GM10266 (cell line): ENCODE measurements around the gene LMOD2.
A peak's percentile ranks its signal among the peaks of the same experiment; 100 is the strongest.

ENCODE experiments used
- DNase-seq: peaks from one replicate; pipeline ENCODE4 v3.0.0; 2012; ENCODE audit errors: extremely low spot score
- TF ChIP-seq, protein P1 (sequence below): IDR thresholded peaks from 2 replicates; pipeline ENCODE4 v1.5.1; 2012; ENCODE audit warnings: mild to moderate bottlenecking, low read depth; ENCODE audit not compliant: control insufficient read depth, insufficient read depth; ENCODE audit errors: missing control alignments

LMOD2 gene

DNA sequence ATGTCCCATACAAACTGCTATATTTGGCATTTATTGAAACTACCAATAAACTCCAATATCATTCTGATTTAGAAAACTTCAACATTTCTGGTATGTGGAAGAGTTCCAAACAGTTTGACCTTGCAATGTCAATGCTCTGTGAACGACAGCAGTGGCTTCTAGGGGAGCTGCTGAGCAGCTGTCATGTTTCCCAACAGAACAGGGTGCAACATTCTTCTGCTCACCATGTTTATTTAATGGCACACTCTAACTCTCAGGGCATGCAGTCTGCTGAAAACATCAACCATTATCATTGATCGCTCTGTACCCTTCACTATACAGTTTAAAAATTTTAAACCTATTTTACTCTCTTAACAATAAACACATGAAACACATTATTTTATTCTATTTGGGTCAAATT lies 25.9 kb downstream of the LMOD2 start:
- TF ChIP-seq, protein P1, sequence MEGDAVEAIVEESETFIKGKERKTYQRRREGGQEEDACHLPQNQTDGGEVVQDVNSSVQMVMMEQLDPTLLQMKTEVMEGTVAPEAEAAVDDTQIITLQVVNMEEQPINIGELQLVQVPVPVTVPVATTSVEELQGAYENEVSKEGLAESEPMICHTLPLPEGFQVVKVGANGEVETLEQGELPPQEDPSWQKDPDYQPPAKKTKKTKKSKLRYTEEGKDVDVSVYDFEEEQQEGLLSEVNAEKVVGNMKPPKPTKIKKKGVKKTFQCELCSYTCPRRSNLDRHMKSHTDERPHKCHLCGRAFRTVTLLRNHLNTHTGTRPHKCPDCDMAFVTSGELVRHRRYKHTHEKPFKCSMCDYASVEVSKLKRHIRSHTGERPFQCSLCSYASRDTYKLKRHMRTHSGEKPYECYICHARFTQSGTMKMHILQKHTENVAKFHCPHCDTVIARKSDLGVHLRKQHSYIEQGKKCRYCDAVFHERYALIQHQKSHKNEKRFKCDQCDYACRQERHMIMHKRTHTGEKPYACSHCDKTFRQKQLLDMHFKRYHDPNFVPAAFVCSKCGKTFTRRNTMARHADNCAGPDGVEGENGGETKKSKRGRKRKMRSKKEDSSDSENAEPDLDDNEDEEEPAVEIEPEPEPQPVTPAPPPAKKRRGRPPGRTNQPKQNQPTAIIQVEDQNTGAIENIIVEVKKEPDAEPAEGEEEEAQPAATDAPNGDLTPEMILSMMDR = no peak
- no peak for DNase-seq

DNA sequence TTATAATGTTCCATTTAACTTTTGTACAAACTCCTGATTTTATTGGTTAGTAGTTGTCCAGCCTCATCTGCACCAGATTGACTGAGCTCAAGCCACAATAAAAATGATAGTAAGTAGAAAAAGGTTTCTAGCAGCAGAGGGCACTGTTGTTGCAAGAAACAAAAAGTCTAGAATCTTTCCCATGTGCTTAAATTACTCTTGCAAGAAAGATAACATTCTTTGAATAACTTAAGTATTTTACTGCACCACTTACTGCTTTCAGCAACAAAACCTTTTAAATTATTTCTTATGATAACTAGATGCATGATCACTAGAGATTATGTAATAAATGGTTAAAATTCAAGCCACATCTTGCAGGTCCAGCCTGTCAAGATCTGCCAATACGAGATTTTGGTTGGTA lies 27.0 kb downstream of the LMOD2 start:
- TF ChIP-seq, protein P1 = peak; percentile 51
- peak; percentile 17 for DNase-seq

DNA sequence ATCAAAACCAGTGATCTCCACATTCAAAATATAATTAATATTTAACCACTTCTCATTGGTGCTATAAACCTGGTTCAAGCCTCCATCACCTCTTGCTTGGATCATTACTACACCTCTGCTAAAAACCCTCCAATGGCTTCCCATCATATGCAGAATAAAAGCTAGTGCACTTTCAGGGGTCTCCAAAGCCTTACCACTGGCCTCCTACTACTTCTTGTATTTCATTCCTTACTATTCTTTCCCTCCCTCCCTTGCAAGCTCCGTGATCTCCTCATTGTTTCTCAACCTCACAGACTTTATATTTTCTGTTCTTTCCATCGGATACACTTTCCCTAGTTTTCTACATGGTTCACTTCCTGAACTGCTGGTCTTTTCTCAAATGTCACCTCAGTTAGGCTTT lies 31.5 kb downstream of the LMOD2 start:
- TF ChIP-seq, protein P1 = no peak
- no peak for DNase-seq

DNA sequence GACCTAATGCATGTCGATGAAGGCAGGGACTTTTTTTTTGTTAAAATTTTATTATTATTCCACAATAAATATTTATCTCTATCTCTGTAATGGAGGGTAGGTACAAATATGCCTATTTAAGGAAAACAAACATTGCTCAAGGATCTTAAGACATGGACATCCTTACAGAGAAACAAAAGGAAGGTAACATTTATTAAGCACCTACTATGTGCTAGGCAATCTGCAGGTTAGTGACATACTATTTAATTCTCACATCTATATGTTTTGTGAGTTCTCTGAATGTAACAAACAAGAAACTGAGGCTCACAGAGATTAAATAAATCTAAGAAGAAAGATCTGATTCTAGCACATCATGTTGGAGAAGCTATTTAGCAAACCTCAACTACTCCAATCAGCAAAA lies 32.1 kb downstream of the LMOD2 start:
- DNase-seq = no peak
- TF ChIP-seq, protein P1 = no peak

DNA sequence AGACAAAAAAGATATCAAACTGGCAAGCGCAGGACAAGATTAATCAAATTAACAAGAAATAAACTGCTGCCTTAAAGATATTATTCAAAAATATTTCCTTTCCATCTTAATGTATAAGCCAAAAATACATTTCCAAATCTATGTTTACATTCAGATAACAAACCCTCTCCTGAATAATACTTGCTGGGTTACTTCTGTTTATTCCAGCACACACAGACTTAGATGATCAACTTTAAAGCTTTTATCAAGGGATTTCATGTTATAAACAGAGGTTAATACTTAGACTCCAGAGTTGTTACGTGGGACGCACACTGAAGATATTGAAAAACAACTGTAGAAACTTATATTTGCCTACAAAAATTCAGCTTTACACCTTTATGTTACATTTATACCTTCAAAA lies 33.6 kb downstream of the LMOD2 start:
- TF ChIP-seq, protein P1 = no peak
- DNase-seq = no peak

DNA sequence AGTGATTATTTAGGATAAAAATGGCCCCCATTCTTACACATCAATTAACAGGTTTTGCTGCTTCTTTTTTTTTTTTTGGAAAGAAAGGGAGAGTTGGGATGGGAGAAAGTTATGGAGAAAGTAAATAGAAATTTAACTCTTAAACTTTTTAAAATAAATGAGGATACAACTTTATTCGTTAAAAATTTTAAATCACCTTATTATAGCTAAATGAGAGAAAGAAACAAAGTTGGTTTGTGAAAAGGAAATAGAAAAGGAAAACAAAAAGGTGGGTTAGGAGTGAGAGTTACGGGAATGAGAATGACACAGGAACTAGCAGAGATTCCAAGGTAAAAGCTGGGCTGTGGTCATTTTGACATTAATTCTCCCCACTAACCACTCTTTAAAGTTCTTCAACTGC lies 34.9 kb downstream of the LMOD2 start:
- TF ChIP-seq, protein P1 = no peak
- no peak for DNase-seq

DNA sequence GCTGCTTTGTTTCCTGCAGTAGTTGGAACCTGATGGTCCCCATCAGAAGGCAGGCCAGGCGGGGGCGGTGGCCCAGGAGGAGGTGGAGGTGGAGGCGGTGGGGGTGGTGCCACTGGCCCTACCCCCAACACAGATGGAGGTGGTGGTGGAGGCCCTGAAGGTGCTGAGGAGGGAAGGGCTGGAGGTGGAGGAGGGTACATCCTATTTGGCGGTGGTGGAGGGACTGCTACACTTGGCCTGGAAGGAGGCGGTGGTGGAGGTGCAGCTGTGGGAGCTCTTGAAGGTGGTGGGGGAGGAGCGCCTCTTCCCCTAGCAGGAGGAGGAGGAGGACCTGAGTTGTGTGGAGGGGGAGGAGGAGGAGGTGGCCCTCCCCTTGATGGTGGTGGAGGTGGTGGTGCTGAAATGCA lies 36.8 kb downstream of the LMOD2 start:
- no peak for DNase-seq
- TF ChIP-seq, protein P1 = no peak
